HepG2 (cell line): ENCODE data around the gene CSNK1E. TPM values are rescaled to one million over a fixed set of nuclear protein-coding genes. Genes with fewer than 3 reads are reported as not detected.

Experiments used
- ATF2 ChIP-seq: sonication (generic); formaldehyde crosslinking; IDR thresholded peaks from 2 replicates; pipeline ENCODE4 v1.4.0; 2020; ENCODE audit warnings: missing genetic modification reagents
- CBX5 ChIP-seq: sonication (generic); formaldehyde crosslinking; IDR thresholded peaks from 2 replicates; pipeline ENCODE4 v1.4.0; 2020; ENCODE audit warnings: missing genetic modification reagents, borderline replicate concordance
- CHCHD3 ChIP-seq: sonication (generic); formaldehyde crosslinking; IDR thresholded peaks from 2 replicates; pipeline ENCODE4 v1.8.0; 2022; ENCODE audit warnings: mild to moderate bottlenecking, missing genetic modification reagents, moderate library complexity
- HOXA9 ChIP-seq: sonication (generic); formaldehyde crosslinking; IDR thresholded peaks from 2 replicates; pipeline ENCODE4 v1.8.1; 2022; ENCODE audit warnings: missing genetic modification reagents, mild to moderate bottlenecking, moderate library complexity, borderline replicate concordance
- KDM1A ChIP-seq: IDR thresholded peaks from 2 replicates; pipeline ENCODE4 v1.6.1; 2016; ENCODE audit warnings: missing compliant biosample characterization
- KDM2A ChIP-seq: sonication (generic); formaldehyde crosslinking; IDR thresholded peaks from 2 replicates; pipeline ENCODE4 v1.4.0; 2020; ENCODE audit warnings: low read depth, missing genetic modification reagents, borderline replicate concordance
- MAZ ChIP-seq, 2 experiments: sonication (generic) in 1 of 2; formaldehyde crosslinking in 1 of 2; IDR thresholded peaks; 2 replicates each; pipeline versions ENCODE4 v1.5.0 to v1.6.1; 2012 to 2020; ENCODE audit warnings: low read depth in 2 of 2, mild to moderate bottlenecking in 2 of 2, borderline replicate concordance in 1 of 2, improper control_type of control experiment in 1 of 2, low read length in 1 of 2, missing genetic modification reagents in 1 of 2, moderate library complexity in 1 of 2
- NR2F1 ChIP-seq, 2 experiments: fragments of 450-650 bp in 1 of 2; formaldehyde crosslinking in 1 of 2; IDR thresholded peaks; 2 replicates each; pipeline versions ENCODE4 v1.5.0 to v1.6.1; 2016 to 2020; ENCODE audit warnings: mild to moderate bottlenecking in 1 of 2, missing compliant biosample characterization in 1 of 2, missing genetic modification reagents in 1 of 2, moderate library complexity in 1 of 2
- PATZ1 ChIP-seq: sonication (generic); formaldehyde crosslinking; IDR thresholded peaks from 2 replicates; pipeline ENCODE4 v1.4.0; 2020; ENCODE audit warnings: missing genetic modification reagents
- SOX5 ChIP-seq: IDR thresholded peaks from 2 replicates; pipeline ENCODE4 v1.6.1; 2016; ENCODE audit warnings: borderline replicate concordance
- ZBTB2 ChIP-seq: sonication (generic); formaldehyde crosslinking; IDR thresholded peaks from 2 replicates; pipeline ENCODE4 v1.8.0; 2022; ENCODE audit warnings: low read depth, missing genetic modification reagents
- ZBTB20 ChIP-seq: sonication (generic); formaldehyde crosslinking; IDR thresholded peaks from 2 replicates; pipeline ENCODE4 v1.8.1; 2023; ENCODE audit warnings: missing genetic modification reagents, low read depth, mild to moderate bottlenecking, borderline replicate concordance
- ZFP36L2 ChIP-seq: sonication (generic); formaldehyde crosslinking; IDR thresholded peaks from 2 replicates; pipeline ENCODE4 v1.4.0; 2020; ENCODE audit warnings: missing genetic modification reagents
- ZNF337 ChIP-seq: sonication (generic); formaldehyde crosslinking; IDR thresholded peaks from 2 replicates; pipeline ENCODE4 v1.5.1; 2020; ENCODE audit warnings: missing genetic modification reagents, low read depth, mild to moderate bottlenecking, borderline replicate concordance
- ZNF44 ChIP-seq: sonication (generic); formaldehyde crosslinking; IDR thresholded peaks from 2 replicates; pipeline ENCODE4 v1.5.1; 2020; ENCODE audit warnings: mild to moderate bottlenecking, missing genetic modification reagents
- ZNF678 ChIP-seq: sonication (generic); formaldehyde crosslinking; IDR thresholded peaks from 2 replicates; pipeline ENCODE4 v1.4.0; 2020; ENCODE audit warnings: mild to moderate bottlenecking, missing genetic modification reagents
- ZNF788 ChIP-seq: sonication (generic); formaldehyde crosslinking; IDR thresholded peaks from 2 replicates; pipeline ENCODE4 v1.5.0; 2020; ENCODE audit warnings: mild to moderate bottlenecking, missing genetic modification reagents, borderline replicate concordance
- ZSCAN25 ChIP-seq: sonication (generic); formaldehyde crosslinking; IDR thresholded peaks from 2 replicates; pipeline ENCODE4 v1.8.0; 2022; ENCODE audit warnings: mild to moderate bottlenecking, missing genetic modification reagents
- polyA plus RNA-seq, 8 experiments: library from polyadenylated mRNA; depleted of rRNA in 3 of 8; stranded (reverse) in 7 of 8; unstranded in 1 of 8; fragments of >200 nt; fragmentation: Illumina TruSeq in 4 of 8; extraction: Trizol in 4 of 8; gene quantifications; 2 replicates each; pipeline versions ENCODE4 v1.2.1 to v1.2.3, GENCODE V29; 2011 to 2016; ENCODE audit warnings: low read depth in 4 of 8, missing spikeins in 1 of 8, mixed read lengths in 1 of 8; ENCODE audit not compliant: insufficient read depth in 1 of 8
- total RNA-seq, 5 experiments: library from RNA; depleted of rRNA; stranded (reverse); fragments of >200 nt; fragmentation: Illumina TruSeq; extraction: Trizol; gene quantifications; 2 replicates each; pipeline ENCODE4 v1.2.3, GENCODE V29; 2016; ENCODE audit warnings: low read depth in 1 of 5
- TF ChIP-seq, protein P1 (sequence below): sonication (generic); formaldehyde crosslinking; IDR thresholded peaks from 2 replicates; pipeline ENCODE4 v1.4.0; 2020; ENCODE audit warnings: missing genetic modification reagents
- TF ChIP-seq, protein P2 (sequence below): sonication (generic); formaldehyde crosslinking; IDR thresholded peaks from 2 replicates; pipeline ENCODE4 v1.8.1; 2023; ENCODE audit warnings: missing genetic modification reagents, inconsistent platforms, borderline replicate concordance

CSNK1E gene
- total and polyA plus RNA-seq, 2 of the 13 experiments (the other 11 are each of a cell fraction or from before 2014, with no cell fraction given): 34.7 to 129 TPM

- TF ChIP-seq SOX5 (CRISPR knock-in tag) (0 out of 2 replicates have a peak, but pooled peaks have one; percentile 8), ZNF788 (peak; percentile 24; the same call in 1 of the 2 replicates), ZNF678 (CRISPR knock-in tag) (no peak), NR2F1 (CRISPR knock-in tag; IDR thresholded peaks at IDR 0.05) (no peak), KDM1A (CRISPR knock-in tag) (0 out of 2 replicates have a peak, but pooled peaks have one; percentile 33), ZFP36L2 (no peak), KDM2A (no peak), ZNF44 (no peak), PATZ1 (CRISPR knock-in tag) (peak; percentile 29; the same call in 1 of the 2 replicates), HOXA9 (CRISPR knock-in tag) (no peak), MAZ (IDR thresholded peaks at IDR 0.05; ENCODE audit: borderline replicate concordance, low read depth, low read length) (peak; percentile 56; the same call in 1 of the 2 replicates), MAZ (CRISPR knock-in tag; IDR thresholded peaks at IDR 0.05; ENCODE audit: low read depth) (peak; percentile 33; the same call in 1 of the 2 replicates), ZNF337 (CRISPR knock-in tag) (no peak), CHCHD3 (CRISPR knock-in tag) (no peak), ZSCAN25 (CRISPR knock-in tag) (peak; percentile 38; the same call in 1 of the 2 replicates), ZBTB2 (CRISPR knock-in tag) (peak; percentile 97), ZBTB20 (CRISPR knock-in tag) (peak; percentile 52; the same call in 1 of the 2 replicates), ATF2 (CRISPR knock-in tag) (peak; percentile 82), CBX5 (CRISPR knock-in tag) (0 out of 2 replicates have a peak, but pooled peaks have one; percentile 25)
- TF ChIP-seq, protein P1, sequence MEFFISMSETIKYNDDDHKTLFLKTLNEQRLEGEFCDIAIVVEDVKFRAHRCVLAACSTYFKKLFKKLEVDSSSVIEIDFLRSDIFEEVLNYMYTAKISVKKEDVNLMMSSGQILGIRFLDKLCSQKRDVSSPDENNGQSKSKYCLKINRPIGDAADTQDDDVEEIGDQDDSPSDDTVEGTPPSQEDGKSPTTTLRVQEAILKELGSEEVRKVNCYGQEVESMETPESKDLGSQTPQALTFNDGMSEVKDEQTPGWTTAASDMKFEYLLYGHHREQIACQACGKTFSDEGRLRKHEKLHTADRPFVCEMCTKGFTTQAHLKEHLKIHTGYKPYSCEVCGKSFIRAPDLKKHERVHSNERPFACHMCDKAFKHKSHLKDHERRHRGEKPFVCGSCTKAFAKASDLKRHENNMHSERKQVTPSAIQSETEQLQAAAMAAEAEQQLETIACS (CRISPR knock-in tag): peak; percentile 74
- TF ChIP-seq, protein P2, sequence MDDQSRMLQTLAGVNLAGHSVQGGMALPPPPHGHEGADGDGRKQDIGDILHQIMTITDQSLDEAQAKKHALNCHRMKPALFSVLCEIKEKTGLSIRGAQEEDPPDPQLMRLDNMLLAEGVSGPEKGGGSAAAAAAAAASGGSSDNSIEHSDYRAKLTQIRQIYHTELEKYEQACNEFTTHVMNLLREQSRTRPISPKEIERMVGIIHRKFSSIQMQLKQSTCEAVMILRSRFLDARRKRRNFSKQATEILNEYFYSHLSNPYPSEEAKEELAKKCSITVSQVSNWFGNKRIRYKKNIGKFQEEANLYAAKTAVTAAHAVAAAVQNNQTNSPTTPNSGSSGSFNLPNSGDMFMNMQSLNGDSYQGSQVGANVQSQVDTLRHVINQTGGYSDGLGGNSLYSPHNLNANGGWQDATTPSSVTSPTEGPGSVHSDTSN (CRISPR knock-in tag): no peak
Observed at GRCh38 chr22:38317122-38317994, at the start of gene CSNK1E (continued).
